GM21526 (cell line): ENCODE measurements around the gene FAF2.
"Not testable (repeated sequence)": the region's sequence is repeated elsewhere in the genome, so short reads cannot be mapped to it uniquely, and the experiment has no call there.

Experiments
- ATAC-seq: cut with Tn5 transposase; IDR thresholded peaks from one replicate; pipeline ENCODE4 v1.9.1; 2021; ENCODE audit warnings: moderate library complexity; ENCODE audit not compliant: unreplicated experiment, low FRiP score

FAF2 gene

DNA sequence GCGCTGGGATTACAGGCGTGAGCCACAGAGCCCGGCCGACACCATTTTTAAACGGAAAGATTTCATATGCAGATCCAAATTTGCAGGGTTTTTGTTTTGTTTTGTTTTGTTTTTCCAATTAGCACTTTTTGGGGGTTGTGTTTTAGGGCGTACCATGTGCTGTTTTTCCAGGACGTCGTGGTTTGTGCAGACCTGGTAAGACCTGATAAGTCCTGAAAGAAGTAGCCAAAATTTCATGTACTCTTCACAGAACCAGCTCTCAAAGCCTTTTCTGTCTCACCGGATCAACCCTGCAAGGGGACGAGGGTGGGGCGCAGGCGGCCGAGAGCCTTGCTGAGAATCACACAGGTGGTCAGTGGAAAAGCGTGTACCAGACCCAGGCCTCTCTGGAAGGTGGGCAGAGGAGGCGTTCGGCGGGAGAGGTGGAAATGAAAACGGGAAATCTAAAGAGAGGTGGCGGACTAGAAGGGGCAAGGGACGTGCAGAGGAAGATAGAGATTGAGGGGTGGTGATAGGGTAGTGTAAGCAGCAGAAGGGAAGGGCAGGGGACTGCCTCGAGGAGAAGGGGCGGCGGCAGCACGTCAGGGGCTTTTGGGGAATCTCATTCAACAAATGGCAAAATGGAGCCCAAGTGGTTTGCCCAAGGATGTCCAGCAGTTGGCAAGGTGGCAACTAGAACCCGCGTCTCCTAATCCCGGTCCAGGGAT, 1.1 kb upstream of the FAF2 start:
- no peak for ATAC-seq

DNA sequence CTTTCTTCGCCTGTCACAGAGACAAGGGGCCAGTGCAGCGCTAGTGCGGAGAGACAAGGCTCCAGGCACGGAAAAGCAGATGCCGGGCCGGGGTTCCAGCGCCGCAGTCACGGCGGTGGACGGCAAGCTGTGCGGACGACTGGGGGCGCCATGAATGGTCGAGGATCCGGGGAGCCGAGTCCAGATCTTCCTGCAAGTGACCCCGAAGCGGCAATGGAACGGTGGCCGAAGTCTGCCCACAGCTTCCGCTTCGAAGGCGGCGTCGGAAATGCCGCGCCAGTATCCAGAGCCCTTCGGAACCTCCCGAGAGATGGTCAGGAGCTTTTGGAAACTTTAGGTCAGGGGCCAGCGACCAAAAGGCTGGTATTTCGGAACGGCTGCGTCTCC, 601 bp upstream of the FAF2 start:
- ATAC-seq, result peak; percentile 9

DNA sequence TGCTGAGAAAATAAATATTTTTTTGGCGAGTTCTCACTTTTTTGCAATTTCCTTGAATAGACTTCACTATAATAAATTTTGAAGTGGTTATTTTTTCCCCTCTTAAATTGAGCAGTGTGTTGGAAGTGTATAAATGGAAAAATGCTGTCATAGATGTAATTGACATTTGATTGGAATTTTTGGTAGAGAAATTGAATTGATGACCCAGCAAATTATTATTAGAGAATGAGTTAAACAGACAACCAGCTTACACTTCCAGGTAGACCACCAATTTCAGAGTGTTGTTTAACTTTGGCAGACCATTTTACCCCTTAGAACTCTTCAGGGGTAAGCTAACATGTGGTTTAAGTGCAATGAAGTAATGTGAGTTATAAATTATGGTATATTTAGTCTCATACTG, 1.9 kb downstream of the FAF2 start:
- no peak for ATAC-seq

DNA sequence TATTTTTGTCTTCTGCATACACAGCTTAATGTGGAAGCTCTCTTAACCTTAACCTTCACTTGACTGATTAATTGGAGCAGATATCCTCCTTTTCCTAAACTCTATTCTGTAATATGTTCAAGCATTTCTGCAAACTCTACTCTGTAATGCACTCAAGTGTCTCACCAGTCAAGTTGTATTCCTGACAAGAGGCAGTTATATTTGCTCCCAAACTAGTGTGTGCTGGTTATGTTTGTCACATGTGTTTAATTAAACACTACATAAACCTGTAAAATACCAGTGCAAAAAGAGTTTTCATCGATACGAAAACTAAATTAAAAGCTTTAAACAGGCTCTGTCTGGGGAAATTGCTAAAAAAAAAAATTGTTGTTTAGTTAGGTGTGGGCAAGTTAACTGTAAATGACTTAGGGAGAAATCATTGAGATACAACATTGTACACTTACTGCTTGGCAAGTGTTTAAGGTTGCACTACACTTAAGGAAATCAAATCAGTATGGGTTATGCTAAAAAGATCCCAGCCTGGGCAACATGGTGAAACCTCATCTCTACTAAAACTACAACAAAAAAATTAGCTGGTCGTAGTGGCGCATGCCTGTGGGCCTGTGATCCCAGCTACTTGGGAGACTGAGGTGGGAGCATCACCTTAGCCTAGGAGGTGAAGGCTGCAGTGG, 6.7 kb downstream of the FAF2 start:
- ATAC-seq, result no peak

DNA sequence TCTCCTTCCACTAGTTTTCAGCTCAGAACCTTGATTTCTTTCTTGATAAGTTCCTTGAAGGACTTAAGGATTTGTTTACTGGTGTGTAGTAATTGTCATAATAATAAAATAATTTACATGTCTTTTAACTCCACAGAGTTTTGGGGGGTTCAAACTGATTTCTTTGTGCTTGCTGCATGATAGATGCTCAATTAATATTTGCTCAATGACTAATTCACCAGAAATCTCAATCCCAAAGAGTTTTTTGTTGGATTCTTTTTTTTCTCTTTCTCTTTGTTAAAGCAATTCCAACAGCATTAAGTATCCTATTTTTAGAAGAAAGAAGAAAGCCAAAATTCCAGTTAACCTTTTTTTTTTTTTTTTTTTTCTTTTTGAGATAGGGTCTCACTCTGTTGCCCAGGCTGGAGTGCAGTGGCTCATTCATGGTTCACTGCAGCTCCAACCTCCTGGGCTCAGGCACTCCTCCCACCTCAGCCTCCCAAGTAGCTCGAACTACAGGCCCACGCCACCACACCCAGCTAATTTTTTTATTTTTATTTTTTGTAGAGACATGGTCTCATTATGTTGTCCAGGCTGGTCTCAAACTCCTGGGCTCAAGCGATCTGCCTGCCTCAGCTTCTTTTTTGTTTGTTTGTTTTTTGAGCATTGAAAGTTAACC, 10.8 kb downstream of the FAF2 start:
- ATAC-seq, result no peak

DNA sequence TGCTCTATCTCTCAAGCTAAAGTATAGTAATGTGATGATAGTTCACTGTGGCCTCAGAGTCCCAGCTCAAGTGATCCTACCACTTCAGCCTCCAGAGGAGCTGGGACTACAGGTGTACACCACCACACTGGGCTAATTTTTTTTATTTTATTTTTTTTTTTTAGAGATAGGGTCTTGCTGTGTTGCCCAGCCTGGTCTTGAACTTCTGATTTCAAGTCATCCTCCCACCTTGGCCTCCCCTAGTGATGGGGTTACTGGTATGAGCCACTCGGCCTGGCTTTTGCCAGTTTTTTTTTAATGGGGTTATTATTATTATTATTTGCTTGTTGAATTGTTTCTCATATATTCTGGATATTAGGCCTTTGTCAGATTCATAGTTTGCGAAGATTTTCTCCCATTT, 13.2 kb downstream of the FAF2 start:
- no peak for ATAC-seq

DNA sequence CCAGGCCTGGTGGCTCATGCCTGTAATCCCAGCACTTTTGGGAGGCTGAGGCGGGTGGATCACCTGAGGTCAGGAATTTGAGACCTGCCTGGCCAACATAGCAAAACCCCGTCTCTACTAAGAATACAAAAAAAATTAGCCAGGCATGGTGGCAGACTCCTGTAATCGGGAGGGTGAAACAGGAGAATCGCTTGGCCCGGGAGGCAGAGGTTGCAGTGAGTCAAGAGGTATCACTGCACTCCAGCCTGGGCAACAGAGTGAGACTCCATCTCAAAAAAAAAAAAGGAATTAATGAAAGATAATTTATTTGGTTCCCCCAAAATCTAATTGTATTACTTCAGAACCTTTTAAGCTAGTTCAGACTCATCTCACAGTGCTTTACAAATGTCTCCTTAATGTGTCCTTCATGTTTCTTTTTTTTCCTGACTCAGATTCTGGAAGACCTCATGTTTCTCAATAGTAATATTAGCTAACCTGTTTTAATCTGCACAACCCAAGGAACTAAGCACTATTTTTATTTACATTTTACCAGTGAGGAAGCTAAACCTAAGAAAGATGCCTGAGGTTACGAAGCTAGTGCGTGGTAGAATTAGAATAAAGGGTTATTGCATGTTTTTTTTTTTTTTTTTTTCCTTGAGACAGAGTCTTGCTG, 15.1 kb downstream of the FAF2 start:
- ATAC-seq, result no peak

DNA sequence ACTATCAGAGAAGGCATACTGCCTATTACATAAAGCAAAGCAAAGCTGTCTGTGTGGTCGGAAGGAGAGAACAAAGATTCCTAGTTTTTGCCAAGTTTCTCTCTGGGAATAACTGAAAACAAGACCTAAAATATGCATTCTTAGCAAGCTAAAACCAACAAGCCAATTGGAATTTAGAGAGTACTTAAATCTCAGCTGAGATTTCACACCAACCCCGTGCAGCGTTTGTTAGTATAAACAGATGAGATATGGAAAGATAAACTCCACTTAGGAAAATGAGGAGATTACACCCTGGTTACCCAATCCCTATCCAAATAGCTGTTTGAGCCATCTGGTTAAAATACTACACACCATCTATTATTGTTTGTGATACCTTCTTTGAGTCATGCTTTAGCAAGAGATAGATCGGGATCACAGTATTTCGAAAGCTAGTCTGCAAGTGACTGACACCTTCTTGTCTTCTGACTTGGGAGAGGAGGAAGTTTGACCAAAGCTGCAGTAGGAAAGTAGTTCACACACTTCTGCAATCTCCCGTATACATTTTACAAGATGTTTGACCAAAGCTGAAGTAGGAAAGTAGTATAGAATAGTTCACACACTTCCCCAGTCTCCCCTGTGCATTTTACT, 18.2 kb downstream of the FAF2 start:
- ATAC-seq, result no peak

DNA sequence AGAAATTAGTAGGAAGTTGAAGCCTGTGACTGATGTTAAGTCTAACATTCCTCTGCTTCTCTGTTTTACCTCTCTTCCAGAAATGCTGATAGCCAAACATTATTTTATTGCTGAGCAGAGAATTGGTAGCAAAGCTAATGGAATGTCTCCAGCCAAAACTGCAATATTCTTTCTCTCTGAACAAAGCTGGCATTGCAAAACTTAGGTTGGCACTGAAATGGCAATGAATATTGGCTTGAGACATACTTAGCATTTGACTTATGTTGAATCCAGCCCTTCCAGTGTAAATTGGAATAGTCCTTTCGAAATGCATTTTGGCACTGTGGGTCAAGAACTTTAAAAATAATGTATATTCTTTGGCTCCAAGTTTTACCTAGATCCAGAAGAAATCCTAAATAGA, 21.1 kb downstream of the FAF2 start:
- no peak for ATAC-seq

DNA sequence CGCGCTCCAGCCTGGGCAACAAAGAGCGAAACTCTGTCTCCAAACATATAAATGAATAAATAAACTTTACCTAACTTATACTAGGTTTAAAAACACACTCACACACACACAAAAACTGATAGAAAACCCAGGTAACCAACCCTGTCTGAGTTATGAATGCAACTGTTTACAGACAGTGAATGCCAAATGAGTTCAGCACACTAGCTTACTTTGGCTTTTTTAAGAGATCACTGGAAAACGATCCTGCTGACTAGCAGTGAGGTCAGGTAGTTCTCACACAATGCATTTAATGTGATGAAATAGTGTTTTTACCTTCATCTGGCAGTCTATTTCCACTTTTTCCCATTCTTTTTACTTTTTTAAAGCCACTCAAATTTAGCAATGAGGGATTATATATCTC, 22.4 kb downstream of the FAF2 start:
- no peak for ATAC-seq

DNA sequence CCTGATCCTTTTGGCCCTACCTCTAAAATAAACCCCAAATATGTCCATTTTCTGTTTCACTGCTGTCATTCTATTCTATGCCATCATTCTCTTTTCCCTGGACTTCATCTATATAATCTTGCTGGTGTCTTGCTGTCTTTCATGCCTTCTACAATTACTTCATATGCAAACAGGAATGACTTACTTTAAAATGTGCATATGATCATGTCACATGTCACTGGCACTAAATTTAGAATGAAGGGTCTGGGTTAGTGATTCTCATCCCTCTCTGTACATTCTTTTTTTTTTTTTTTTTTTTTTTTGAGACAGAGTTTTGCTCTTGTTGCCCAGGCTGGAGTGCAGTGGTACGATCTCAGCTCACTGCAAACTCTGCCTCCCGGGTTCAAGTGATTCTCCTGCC, 22.9 kb downstream of the FAF2 start:
- no peak for ATAC-seq

DNA sequence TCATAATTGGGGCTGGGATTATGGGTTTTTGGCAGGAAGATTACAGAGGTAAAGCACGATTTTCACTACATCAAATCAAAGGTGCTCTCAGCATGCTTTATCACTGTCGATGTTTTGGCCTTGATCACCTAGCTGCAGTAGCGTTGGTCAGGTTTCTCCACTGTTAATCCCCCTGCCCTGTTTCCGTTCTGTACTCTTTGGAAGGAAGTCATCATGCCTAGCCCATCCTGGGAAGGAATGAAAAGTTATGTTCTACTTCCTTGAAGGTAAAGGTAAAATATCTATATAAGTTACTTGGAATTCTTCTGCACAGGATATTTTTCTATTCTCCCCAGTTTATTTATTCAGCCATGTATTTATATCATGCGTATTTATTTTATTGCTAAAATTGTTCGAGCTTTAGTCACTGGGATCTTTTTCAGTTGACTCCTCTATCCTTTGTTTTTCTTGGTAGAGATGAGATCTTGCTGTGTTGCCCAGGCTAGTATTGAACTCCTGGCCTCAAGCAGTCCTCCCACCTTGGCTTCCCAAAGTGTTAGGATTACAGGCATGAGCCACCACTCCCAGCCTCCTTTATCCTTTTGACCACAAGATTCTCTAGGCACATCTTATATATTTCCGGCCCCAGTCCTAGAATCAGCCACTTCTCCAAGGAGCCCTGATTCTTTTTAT, 25.3 kb downstream of the FAF2 start:
- no peak for ATAC-seq

DNA sequence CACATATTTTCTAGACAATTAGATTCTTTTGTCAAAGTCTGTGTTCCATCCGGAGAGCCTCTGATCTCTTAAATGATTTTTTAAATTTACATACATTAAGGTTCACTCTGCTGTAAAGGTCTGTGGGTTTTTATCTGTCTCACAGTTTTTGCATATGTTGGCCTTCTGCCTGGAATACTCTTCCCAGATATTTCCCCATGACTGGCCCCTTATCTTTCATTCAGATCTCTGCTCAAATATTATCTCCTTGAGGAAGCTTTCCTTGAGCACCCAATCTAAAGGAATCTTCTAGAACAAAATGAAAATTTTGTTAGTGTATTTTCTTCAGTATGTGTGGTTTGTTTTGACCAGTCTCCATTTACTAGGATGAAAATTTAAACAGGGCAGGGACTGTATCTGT, 26.3 kb downstream of the FAF2 start:
- ATAC-seq, result no peak

DNA sequence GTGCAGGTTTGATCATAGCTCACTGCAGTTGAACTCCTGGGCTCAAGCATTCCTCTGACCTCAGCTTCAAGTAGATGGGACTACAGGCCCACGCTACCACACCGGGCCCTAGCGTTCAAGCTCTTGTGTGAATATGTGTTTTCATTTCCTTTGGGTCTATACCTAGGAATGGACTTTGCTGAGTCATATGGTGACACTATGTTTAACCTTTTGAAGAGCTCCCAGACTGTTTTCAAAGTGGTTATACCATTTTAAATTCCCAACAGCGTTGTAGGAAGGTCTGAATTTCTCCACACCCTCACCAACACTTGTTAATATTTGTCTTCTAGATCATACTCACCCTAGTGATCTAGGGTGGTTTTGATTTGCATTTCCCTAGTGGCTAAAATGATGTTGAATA, 33.5 kb downstream of the FAF2 start:
- ATAC-seq, result no peak

DNA sequence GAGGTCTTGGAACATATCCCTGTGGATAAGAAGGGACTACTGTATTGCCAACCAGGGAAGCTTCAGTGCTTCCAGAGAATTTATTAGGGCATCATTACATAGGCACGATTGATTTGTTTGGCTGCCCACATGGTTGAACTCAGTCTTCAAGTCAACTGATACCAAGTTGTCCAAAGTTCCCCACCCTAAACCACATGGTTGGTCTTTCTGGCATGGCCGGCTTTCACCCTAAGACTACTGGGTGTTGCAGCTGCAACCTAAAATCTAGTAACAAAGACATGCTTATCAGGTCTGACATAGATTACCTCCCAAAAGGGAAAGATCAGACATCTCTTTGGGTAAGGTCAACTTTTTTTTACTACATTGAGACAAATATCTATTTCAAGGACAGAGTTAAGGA, 37.0 kb downstream of the FAF2 start:
- no peak for ATAC-seq

DNA sequence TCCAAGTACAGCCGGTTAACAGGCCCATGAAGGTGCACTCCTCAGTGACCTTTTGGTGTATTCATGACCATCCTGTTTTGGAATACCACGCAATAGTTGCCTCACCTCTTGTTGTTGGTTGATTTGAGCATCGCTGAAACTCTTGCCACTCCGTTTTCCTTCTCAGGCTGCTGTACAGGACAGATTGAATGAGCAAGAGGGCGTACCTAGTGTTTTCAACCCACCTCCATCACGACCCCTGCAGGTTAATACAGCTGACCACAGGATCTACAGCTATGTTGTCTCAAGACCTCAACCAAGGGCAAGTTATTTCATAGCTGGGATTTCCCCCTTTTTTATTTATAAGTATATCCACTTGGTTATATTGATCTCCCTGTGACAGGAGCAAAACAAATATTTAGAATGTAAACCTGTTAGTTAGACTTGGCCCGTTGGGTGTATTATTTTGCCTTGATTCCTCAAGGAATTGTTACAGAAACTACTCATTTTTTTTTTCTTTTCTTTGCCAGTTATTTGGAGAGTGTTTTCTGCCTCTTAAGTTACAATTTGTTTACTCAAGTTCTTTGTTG, 38.1 kb downstream of the FAF2 start:
- no peak for ATAC-seq

DNA sequence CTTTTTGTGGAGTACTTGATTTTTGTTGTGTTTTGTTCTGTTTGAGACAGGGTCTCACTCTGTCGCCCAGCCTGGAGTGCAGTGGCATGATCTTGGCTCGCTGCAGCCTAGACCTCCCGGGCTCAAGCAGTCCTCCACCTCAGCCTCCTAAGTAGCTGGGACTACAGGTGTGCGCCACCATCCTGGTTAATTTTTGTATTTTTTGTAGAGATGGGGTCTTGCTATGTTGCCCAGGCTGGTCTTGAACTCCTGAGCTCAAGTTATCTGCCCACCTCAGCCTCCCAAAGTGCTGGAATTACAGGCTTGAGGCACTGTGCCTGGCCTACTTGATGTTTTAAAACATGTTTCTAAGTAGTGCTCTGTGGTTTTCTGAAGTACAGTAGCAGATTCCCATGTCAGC, 39.0 kb downstream of the FAF2 start:
- ATAC-seq, result not testable (repeated sequence)

DNA sequence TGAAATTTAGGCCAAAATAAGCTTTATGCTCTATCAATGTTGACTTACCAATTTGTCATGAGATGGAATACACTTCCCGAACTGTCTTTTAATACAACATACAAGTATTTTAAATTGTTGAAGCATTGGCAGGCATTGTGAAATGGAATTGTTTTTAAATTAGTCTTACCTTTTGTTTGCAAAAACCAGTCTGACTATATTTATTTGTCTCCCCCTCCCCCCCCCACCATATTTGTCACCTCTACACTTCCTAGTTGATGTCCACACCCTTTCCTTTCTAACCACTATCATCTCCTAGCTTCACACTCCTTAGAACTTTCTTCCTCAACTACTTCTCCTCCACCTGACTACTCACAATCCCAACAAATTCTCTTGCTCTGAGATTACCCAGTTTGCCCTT, 40.9 kb downstream of the FAF2 start:
- no peak for ATAC-seq

DNA sequence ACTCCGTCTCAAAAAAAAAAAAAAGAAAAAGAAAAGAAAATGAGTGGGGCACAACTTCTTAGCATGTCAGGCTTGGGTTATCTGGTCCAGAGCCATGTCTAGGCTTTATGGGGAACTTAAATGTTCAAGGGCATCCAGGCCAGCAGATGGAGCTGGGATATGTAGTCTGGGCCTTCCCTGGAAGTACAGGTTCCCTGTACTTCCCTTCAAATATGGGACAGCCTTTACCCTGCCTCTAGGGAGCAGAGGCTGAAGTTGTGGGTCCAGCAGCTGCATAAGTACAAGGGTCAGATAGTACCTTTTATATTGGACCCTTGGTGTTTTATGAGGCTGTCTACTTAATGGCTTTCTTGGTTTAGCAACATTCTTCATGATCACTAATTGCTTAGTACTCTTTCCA, 42.1 kb downstream of the FAF2 start:
- ATAC-seq, result no peak

DNA sequence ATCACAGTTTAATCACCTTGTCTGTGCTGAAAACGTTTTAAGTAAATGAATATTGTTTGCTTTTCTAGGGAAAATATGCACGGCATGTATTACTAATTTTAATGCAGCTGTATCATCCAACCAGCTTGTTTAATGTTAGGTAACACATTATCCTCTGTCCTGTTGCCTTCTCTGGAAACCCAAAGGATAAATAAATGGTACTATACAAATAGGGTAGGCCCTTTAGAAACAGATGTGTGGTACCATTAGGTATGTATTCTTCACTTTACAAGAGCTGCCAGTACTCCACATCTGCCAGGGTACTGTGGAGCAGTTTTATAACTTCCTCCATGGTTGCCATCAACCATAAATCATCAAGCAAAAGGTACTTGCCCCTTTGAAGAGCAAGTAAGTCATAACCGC, 42.9 kb downstream of the FAF2 start:
- no peak for ATAC-seq
